ENCODE data around the gene PGLYRP1.

GRCh38 chr19:46000491-46001246 is 22.2 kb downstream of the PGLYRP1 start:
- TF ChIP-seq CTCF (IDR thresholded peaks at IDR 0.05 in 4 of 5, conservative IDR thresholded peaks at IDR 0.05 in 1 of 5), result no peak
- no peak for TF ChIP-seq POLR2A (IDR thresholded peaks at IDR 0.05)
